GM21528 (cell line): ENCODE measurements around the gene LAMC2.
"Not testable (repeated sequence)": the region's sequence is repeated elsewhere in the genome, so short reads cannot be mapped to it uniquely, and the experiment has no call there.

ENCODE experiments used
- ATAC-seq: cut with Tn5 transposase; IDR thresholded peaks from one replicate; pipeline ENCODE4 v1.9.1; 2021; ENCODE audit warnings: mild to moderate bottlenecking, moderate library complexity; ENCODE audit not compliant: unreplicated experiment, low FRiP score

LAMC2 gene

GRCh38 chr1:183235503-183235902 is 49.4 kb downstream of the LAMC2 start:
- ATAC-seq, result no peak

- ATAC-seq, result no peak
These were observed 50.2 kb downstream of the LAMC2 start for GRCh38 chr1:183236158-183236725.

DNA sequence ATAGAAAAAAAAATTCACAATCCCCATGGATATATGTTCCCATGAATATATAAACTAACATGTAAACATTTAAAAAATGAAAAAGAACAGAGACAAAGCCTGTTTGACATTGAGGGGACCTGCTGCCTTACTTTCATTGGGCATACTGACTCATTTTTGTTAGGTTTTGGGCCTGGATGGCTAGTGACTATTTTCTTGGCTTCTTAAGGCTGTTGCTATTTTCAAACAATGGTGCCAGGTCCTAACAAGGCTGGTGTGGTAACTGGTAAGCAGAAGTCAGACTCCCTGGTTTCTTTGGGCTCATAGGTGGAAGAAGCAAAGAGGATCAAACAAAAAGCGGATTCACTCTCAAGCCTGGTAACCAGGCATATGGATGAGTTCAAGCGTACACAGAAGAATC is 51.0 kb downstream of the LAMC2 start:
- ATAC-seq, result no peak

DNA sequence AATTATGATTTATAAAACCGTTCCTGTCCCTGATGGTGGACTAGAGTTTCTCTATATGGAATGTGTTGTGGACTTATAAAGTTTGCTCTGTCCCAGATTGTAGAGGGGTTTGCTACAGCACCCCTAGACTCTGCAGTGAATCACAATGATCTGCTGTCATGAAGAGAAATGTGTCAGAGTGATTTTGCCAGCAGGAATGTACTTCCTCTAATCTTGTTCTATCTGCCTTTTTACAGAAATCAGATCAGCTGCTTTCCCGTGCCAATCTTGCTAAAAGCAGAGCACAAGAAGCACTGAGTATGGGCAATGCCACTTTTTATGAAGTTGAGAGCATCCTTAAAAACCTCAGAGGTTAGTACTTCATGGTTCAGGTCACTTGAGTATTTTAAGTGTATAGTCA is 52.0 kb downstream of the LAMC2 start:
- no peak for ATAC-seq

GRCh38 chr1:183239220-183239742 is 53.2 kb downstream of the LAMC2 start:
- ATAC-seq, result no peak

GRCh38 chr1:183239793-183240525 is 53.9 kb downstream of the LAMC2 start:
- no peak for ATAC-seq

DNA sequence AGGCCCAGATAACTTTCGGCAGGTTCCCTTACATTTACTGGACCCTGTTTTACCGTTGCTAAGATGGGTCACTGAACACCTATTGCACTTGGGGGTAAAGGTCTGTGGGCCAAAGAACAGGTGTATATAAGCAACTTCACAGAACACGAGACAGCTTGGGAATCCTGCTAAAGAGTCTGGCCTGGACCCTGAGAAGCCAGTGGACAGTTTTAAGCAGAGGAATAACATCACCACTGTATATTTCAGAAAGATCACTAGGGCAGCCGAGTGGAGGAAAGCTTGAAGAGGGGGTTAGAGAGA is 54.4 kb downstream of the LAMC2 start:
- no peak for ATAC-seq

- ATAC-seq, result not testable (repeated sequence)
These were observed 54.8 kb downstream of the LAMC2 start for GRCh38 chr1:183240853-183241252.

- ATAC-seq, result no peak
These were observed 55.4 kb downstream of the LAMC2 start for GRCh38 chr1:183241471-183241870.

DNA sequence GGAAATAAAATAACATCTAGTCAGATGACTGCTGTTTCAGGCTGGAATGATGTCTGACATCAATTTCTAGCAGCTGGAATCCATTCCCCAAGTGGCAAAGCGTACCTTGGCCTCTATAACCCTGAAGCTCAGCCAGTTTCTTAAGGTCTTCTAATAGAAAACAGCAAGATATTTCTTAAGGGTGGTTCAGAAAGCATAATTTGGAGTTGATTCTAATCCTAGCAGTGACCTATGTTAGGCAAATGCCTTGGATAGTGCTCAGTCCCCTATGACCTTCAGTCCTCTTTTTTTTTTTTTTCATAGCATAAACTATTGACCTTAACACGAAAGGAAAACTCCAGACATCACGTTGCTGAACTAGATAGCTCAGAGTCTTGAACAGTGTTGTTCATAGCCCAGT is 56.5 kb downstream of the LAMC2 start:
- no peak for ATAC-seq

DNA sequence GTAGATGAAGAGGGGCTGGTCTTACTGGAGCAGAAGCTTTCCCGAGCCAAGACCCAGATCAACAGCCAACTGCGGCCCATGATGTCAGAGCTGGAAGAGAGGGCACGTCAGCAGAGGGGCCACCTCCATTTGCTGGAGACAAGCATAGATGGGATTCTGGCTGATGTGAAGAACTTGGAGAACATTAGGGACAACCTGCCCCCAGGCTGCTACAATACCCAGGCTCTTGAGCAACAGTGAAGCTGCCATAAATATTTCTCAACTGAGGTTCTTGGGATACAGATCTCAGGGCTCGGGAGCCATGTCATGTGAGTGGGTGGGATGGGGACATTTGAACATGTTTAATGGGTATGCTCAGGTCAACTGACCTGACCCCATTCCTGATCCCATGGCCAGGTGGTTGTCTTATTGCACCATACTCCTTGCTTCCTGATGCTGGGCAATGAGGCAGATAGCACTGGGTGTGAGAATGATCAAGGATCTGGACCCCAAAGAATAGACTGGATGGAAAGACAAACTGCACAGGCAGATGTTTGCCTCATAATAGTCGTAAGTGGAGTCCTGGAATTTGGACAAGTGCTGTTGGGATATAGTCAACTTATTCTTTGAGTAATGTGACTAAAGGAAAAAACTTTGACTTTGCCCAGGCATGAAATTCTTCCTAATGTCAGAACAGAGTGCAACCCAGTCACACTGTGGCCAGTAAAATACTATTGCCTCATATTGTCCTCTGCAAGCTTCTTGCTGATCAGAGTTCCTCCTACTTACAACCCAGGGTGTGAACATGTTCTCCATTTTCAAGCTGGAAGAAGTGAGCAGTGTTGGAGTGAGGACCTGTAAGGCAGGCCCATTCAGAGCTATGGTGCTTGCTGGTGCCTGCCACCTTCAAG is 57.3 kb downstream of the LAMC2 start:
- no peak for ATAC-seq

GRCh38 chr1:183244466-183244865 is 58.4 kb downstream of the LAMC2 start:
- no peak for ATAC-seq

- ATAC-seq, result no peak
These were observed 59.3 kb downstream of the LAMC2 start for GRCh38 chr1:183245357-183245756.

GRCh38 chr1:183246436-183246835 is 60.4 kb downstream of the LAMC2 start:
- no peak for ATAC-seq

GRCh38 chr1:183247066-183247465 is 61.0 kb downstream of the LAMC2 start:
- ATAC-seq, result no peak

GRCh38 chr1:183247484-183247883 is 61.4 kb downstream of the LAMC2 start:
- no peak for ATAC-seq

- no peak for ATAC-seq
These were observed 61.9 kb downstream of the LAMC2 start for GRCh38 chr1:183247931-183248330.

DNA sequence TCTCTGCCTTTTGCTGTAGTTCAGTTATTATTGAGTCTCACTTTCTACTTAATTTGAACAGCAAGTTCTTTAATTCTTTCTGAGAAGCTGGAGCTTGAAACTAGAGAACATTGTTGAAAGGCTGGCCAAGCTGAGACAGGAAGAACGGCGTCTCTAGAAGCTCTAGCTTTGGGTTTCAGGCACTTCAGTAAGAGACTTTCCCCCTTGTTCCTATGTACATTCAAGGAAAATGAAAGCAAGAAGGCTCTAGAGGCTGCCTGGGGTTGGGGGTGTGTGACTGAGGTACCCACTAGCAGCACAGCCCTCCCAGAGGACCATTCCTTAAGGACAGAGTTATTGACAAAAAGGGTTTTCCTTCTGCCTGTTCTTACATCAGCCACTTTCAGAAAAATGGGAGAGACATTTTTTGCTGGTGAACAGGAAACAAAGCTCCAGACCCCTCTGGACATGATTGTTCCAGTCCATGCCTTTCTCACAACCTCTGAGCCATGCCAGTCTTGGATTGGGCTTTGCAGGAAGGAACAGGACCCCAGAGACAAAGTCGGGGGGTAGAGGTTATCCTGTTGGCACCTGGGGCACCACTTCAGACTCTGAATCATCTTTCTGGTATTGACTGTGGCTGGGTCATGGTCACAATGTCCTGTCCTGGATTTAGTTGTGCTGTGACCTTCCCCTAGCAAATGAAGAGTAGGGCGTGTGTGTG is 63.1 kb downstream of the LAMC2 start:
- no peak for ATAC-seq

DNA sequence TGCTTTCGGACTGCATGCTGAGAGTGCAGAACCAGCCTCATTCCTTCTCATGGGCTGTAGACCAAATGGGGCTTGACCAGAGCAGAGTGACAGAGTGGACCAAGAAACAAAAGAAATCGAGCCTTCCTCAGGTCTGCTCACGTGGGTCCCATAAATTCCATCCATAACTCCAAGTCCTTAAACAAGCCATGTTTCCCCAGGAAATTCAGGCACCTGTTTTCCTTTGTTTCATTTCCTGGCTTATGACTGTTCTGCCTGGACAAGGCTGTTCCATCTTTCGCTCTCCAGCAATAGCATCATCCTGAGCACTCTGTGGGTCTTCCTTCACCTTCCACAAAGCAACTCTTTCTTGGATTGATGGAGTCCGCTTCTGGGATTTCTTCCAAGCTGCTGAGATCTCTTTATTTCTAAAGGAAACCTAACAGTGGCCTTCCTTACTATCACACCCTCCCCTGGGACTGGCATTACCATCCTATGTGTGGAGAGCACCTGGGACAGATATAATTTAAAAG is 63.9 kb downstream of the LAMC2 start:
- ATAC-seq, result no peak

DNA sequence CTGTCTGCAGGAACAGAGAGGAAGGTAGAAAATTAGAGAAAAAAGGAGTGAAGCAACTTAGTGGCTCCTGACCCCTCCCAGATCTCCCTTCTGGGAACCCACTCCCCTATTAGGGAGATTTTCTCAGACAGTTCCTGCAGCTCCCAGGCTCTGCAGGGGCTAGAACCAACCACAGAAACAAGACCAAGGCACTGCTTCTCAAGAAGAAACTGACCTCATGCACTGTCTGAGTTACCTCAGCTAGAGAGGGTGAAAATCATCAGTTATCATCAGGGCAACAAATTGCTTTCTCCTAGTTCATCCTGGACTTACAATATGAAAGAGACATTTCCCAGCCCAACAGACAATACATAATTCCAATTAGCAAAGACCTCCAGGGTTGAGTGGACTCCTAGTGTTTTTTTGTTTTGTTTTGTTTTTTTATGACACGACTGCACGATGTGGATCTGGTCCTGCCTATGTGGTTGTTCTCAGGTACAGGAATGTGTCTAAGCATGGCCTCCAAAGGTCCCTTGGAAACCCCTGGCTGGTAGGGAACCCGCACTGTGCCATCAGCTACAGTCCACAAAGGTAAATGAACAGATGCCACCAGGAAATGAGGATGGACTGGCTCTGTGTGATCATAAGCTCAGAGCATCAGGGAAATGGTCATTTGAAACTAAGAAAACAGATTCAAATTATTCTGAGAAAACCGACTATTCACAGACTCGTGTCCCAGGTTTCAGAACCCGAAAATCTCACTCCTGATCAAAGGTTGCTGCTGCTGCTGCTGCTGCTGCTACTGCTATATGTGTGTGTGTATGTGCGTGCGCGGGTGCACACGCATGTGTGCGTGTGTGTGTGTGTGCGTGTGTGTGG is 65.3 kb downstream of the LAMC2 start:
- ATAC-seq, result no peak
